CD14-positive monocyte (primary cell): Measurements from ENCODE around the gene TMEM259. TPM values are rescaled to one million over a fixed set of nuclear protein-coding genes. Genes with fewer than 3 reads are reported as not detected.

Experiments
- DNase-seq, 3 donors: peaks; one replicate each; pipeline ENCODE4 v3.0.0-alpha.2; 2011 to 2022
- H2AFZ ChIP-seq: 2 replicates; pipeline ENCODE4 v1.6.0; 2012; ENCODE audit warnings: mild to moderate bottlenecking, low read depth, low read length, inconsistent platforms; ENCODE audit not compliant: insufficient read depth, poor library complexity, severe bottlenecking
- H3K27ac ChIP-seq, 2 donors: 1 replicate in 1 of 2; 2 replicates in 1 of 2; pipeline ENCODE4 v1.5.1; 2012 to 2013; ENCODE audit warnings: low read length in 2 of 2, control low read depth in 1 of 2, inconsistent platforms in 1 of 2, low read depth in 1 of 2, mild to moderate bottlenecking in 1 of 2
- H3K27me3 ChIP-seq, 2 donors: one replicate each; pipeline versions ENCODE4 v1.6.0 to v1.6.1; 2011 to 2013; ENCODE audit warnings: low read length in 2 of 2; ENCODE audit not compliant: control insufficient read depth in 2 of 2, insufficient read depth in 2 of 2
- H3K36me3 ChIP-seq, 2 donors: replicated peaks in 1 of 2; 1 replicate in 1 of 2; 2 replicates in 1 of 2; pipeline versions ENCODE4 v1.5.1 to v1.6.1; 2012 to 2013; ENCODE audit warnings: low read length in 2 of 2, control low read depth in 1 of 2, inconsistent platforms in 1 of 2, mild to moderate bottlenecking in 1 of 2; ENCODE audit not compliant: insufficient read depth in 2 of 2, control insufficient read depth in 1 of 2
- H3K4me1 ChIP-seq, 2 donors: 1 replicate in 1 of 2; 2 replicates in 1 of 2; pipeline versions ENCODE4 v1.5.1 to v1.6.1; 2012 to 2013; ENCODE audit warnings: low read length in 2 of 2, control low read depth in 1 of 2, inconsistent platforms in 1 of 2, mild to moderate bottlenecking in 1 of 2, moderate library complexity in 1 of 2; ENCODE audit not compliant: insufficient read depth in 2 of 2, control insufficient read depth in 1 of 2
- H3K4me2 ChIP-seq: replicated peaks from 2 replicates; pipeline ENCODE3; 2012; ENCODE audit warnings: low read length, moderate library complexity, mild to moderate bottlenecking; ENCODE audit not compliant: poor library complexity, severe bottlenecking; ENCODE audit errors: extremely low read depth
- H3K4me3 ChIP-seq, 3 experiments: fragments of 200-600 bp in 1 of 3; sonication (generic) in 1 of 3; replicated peaks in 1 of 3; 1 replicate in 2 of 3; 2 replicates in 1 of 3; pipeline ENCODE4 v1.5.1; 2011 to 2013; ENCODE audit warnings: low read length in 3 of 3, mild to moderate bottlenecking in 3 of 3, control low read depth in 2 of 3, low read depth in 2 of 3, inconsistent platforms in 1 of 3, moderate library complexity in 1 of 3
- H3K79me2 ChIP-seq: 2 replicates; pipeline ENCODE4 v1.6.0; 2012; ENCODE audit warnings: mild to moderate bottlenecking, control low read depth, inconsistent platforms, low read length, moderate library complexity; ENCODE audit not compliant: insufficient read depth
- H3K9ac ChIP-seq: 2 replicates; pipeline ENCODE4 v1.6.0; 2017; ENCODE audit warnings: low read length, mild to moderate bottlenecking; ENCODE audit not compliant: insufficient read depth, poor library complexity, severe bottlenecking
- H3K9me3 ChIP-seq, 2 donors: replicated peaks in 1 of 2; 1 replicate in 1 of 2; 2 replicates in 1 of 2; pipeline versions ENCODE4 v1.5.1 to v1.6.1; 2012 to 2013; ENCODE audit warnings: low read length in 2 of 2, control low read depth in 1 of 2; ENCODE audit not compliant: control insufficient read depth in 1 of 2, insufficient read depth in 1 of 2
- H4K20me1 ChIP-seq: 2 replicates; pipeline ENCODE4 v1.6.0; 2012; ENCODE audit warnings: mild to moderate bottlenecking, low read length, control low read depth, moderate library complexity; ENCODE audit not compliant: insufficient read depth
- H3K27ac Mint-ChIP-seq, 7 donors: one replicate each; pipeline ENCODE4 v1.8.0; 2020; ENCODE audit warnings: mild to moderate bottlenecking in 7 of 7, mixed read lengths in 7 of 7, moderate library complexity in 6 of 7, inconsistent platforms in 2 of 7
- H3K27me3 Mint-ChIP-seq, 3 donors: one replicate each; pipeline ENCODE4 v1.8.0; 2021 to 2022; ENCODE audit warnings: low read depth in 3 of 3, mild to moderate bottlenecking in 3 of 3, mixed read lengths in 3 of 3, moderate library complexity in 3 of 3, inconsistent platforms in 1 of 3
- H3K36me3 Mint-ChIP-seq, 2 donors: one replicate each; pipeline ENCODE4 v1.8.0; 2020; ENCODE audit warnings: mixed read lengths in 2 of 2, inconsistent platforms in 1 of 2, mild to moderate bottlenecking in 1 of 2
- H3K4me1 Mint-ChIP-seq: one replicate; pipeline ENCODE4 v1.8.0; 2020; ENCODE audit warnings: mild to moderate bottlenecking, mixed read lengths
- H3K4me3 Mint-ChIP-seq, 2 donors: one replicate each; pipeline ENCODE4 v1.8.0; 2020; ENCODE audit warnings: mild to moderate bottlenecking in 2 of 2, mixed read lengths in 2 of 2, moderate library complexity in 1 of 2
- H3K9me3 Mint-ChIP-seq, 7 donors: one replicate each; pipeline ENCODE4 v1.8.0; 2020 to 2022; ENCODE audit warnings: mixed read lengths in 7 of 7, mild to moderate bottlenecking in 6 of 7, moderate library complexity in 6 of 7, inconsistent platforms in 2 of 7
- CTCF ChIP-seq: fragments of 200-600 bp; IDR thresholded peaks from one replicate; pipeline ENCODE4 v1.8.0; 2022; ENCODE audit warnings: antibody characterized with exemption, mild to moderate bottlenecking
- WGBS: methylation state at CpG from one replicate; pipeline ENCODE4 v1.1.5; 2013; ENCODE audit warnings: missing lambda C conversion rate; ENCODE audit not compliant: insufficient coverage; 5-methylcytosine and 5-hydroxymethylcytosine counted together
- intact Hi-C, 2 donors: fragments of 100-400 bp; cut with micrococcal nuclease; formaldehyde crosslinking; loops; one replicate each; pipeline versions ENCODE4 v1.15.0 to v1.15.1; 2023
- polyA plus RNA-seq, 3 donors: library from polyadenylated mRNA; depleted of rRNA in 1 of 3; unstranded in 2 of 3; stranded (reverse) in 1 of 3; fragments of 300-500 nt in 2 of 3; fragments of >200 nt in 1 of 3; fragmentation: Illumina TruSeq in 2 of 3; gene quantifications; 1 replicate in 2 of 3; 2 replicates in 1 of 3; pipeline ENCODE4 v1.2.3, GENCODE V29; 2012 to 2021

Gene TMEM259
- polyA plus RNA-seq, 3 donors: 37.4 to 417 (median 45.0) TPM

- no peak overlapping the region for H3K4me2 ChIP-seq
- H4K20me1 ChIP-seq: peaks cover 14% of the 10 kb centered on the region
- no peak overlapping the region for H2AFZ ChIP-seq
- no peaks in the 10 kb centered on the region for H3K27me3 ChIP-seq
- peaks cover 0 to 3% of the 10 kb centered on the region in 2 donors for H3K4me1 ChIP-seq
- H3K27ac Mint-ChIP-seq: no peak overlapping the region
- no peak overlapping the region for H3K4me3 Mint-ChIP-seq
- no peaks in the 10 kb centered on the region for H3K79me2 ChIP-seq
- H3K4me1 Mint-ChIP-seq: peaks cover 3% of the 10 kb centered on the region
- peaks cover 21 to 25% of the 10 kb centered on the region in 2 donors for H3K9me3 ChIP-seq
- H3K36me3 ChIP-seq: peaks cover 48 to 62% of the 10 kb centered on the region in 2 donors
- H3K9me3 Mint-ChIP-seq: peaks cover 17 to 34% (median 28%) of the 10 kb centered on the region in 7 donors
- peaks cover 49 to 51% of the 10 kb centered on the region in 2 donors for H3K36me3 Mint-ChIP-seq
- H3K27ac ChIP-seq: no peak overlapping the region
- no peak overlapping the region for H3K4me3 ChIP-seq
- H3K9ac ChIP-seq: no peak overlapping the region
- intact Hi-C loops: no loop called here
- 100% methylated on average over 2 of the region's 5 CpGs for WGBS
- H3K27me3 Mint-ChIP-seq: peaks cover 0 to 9% (median 0%) of the 10 kb centered on the region in 3 donors
- no peak for TF ChIP-seq CTCF
- no peak for DNase-seq
These were observed 37.2 kb upstream of the TMEM259 start for GRCh38 chr19:1058112-1058511.

GRCh38 chr19:1057176-1057855 lies 36.4 kb upstream of the TMEM259 start:
- H4K20me1 ChIP-seq: peaks cover 10% of the 10 kb centered on the region
- DNase-seq: no peak
- no peaks in the 10 kb centered on the region for H3K4me1 ChIP-seq
- Mint-ChIP-seq H3K4me1 (peaks cover 3% of the 10 kb centered on the region), H3K27me3 (peaks cover 0 to 9% (median 0%) of the 10 kb centered on the region in 3 donors), H3K27ac (peak overlapping the region in 1 of 7 donors; percentile 26), H3K36me3 (peaks cover 54 to 56% of the 10 kb centered on the region in 2 donors), H3K9me3 (peaks cover 17 to 32% (median 28%) of the 10 kb centered on the region in 7 donors), H3K4me3 (no peak overlapping the region)
- WGBS: no CpG with 5 or more reads among the region's 3 CpGs
- H3K27me3 ChIP-seq: no peaks in the 10 kb centered on the region
- no peaks in the 10 kb centered on the region for H3K79me2 ChIP-seq
- no peak overlapping the region for H2AFZ ChIP-seq
- H3K9me3 ChIP-seq: peaks cover 21 to 25% of the 10 kb centered on the region in 2 donors
- no peak overlapping the region for H3K27ac ChIP-seq
- intact Hi-C loops: no loop called here
- H3K4me2 ChIP-seq: no peak overlapping the region
- H3K9ac ChIP-seq: no peak overlapping the region
- H3K4me3 ChIP-seq: no peak overlapping the region
- peak; percentile 13 for TF ChIP-seq CTCF
- peaks cover 49 to 68% of the 10 kb centered on the region in 2 donors for H3K36me3 ChIP-seq
